Esophagus (tissue), 2 donors: Measurements from ENCODE around the gene SEC22C. TPM values are rescaled to one million over a fixed set of nuclear protein-coding genes. Genes with fewer than 3 reads are reported as not detected.

Source experiments
- polyA plus RNA-seq, 2 donors: library from polyadenylated mRNA; stranded (reverse); fragments of 200-250 nt; gene quantifications; one replicate each; pipeline ENCODE4 v1.2.3, GENCODE V29; 2013
- donor health status: healthy with polysubstance abuse.
- donor health status: Bipolar disorder and iron deficiency.

Gene SEC22C
- polyA plus RNA-seq, 2 donors: 5.0 to 10.0 TPM

Other genes with a start within 250 kb of the SEC22C start
- gene LYZL4, start 171.4 kb downstream of the SEC22C start, polyA plus RNA-seq: not detected
- 1 to 10 TPM; 3.6 to 7.0 TPM for gene VIPR1, start 79.3 kb downstream of the SEC22C start, polyA plus RNA-seq
- gene SS18L2, start 8.9 kb upstream of the SEC22C start, polyA plus RNA-seq: 10 to 100 TPM; 18.1 to 23.2 TPM
- 10 to 100 TPM; 13.9 to 26.3 TPM for gene NKTR, start 18.7 kb upstream of the SEC22C start, polyA plus RNA-seq
- gene ZBTB47, start 71.7 kb upstream of the SEC22C start, polyA plus RNA-seq: 1 to 10 TPM; 3.5 to 6.0 TPM
- under 1 TPM in 1 of 2 donors, not detected in 1; 0.02 TPM for gene KLHL40, start 103.6 kb upstream of the SEC22C start, polyA plus RNA-seq
- under 1 TPM; 0.12 to 0.41 TPM for gene HHATL, start 120.8 kb upstream of the SEC22C start, polyA plus RNA-seq
- 1 to 10 TPM in 1 of 2 donors, under 1 TPM in 1; 0.53 to 1.0 TPM for gene CCDC13, start 191.3 kb upstream of the SEC22C start, polyA plus RNA-seq
- gene HIGD1A, start 222.5 kb upstream of the SEC22C start, polyA plus RNA-seq: 100 to 1,000 TPM; 137 to 161 TPM
- under 1 TPM; 0.75 to 0.88 TPM for gene ACKR2, start 227.5 kb upstream of the SEC22C start, polyA plus RNA-seq